ENCODE results near the gene ACOT9.

DNA sequence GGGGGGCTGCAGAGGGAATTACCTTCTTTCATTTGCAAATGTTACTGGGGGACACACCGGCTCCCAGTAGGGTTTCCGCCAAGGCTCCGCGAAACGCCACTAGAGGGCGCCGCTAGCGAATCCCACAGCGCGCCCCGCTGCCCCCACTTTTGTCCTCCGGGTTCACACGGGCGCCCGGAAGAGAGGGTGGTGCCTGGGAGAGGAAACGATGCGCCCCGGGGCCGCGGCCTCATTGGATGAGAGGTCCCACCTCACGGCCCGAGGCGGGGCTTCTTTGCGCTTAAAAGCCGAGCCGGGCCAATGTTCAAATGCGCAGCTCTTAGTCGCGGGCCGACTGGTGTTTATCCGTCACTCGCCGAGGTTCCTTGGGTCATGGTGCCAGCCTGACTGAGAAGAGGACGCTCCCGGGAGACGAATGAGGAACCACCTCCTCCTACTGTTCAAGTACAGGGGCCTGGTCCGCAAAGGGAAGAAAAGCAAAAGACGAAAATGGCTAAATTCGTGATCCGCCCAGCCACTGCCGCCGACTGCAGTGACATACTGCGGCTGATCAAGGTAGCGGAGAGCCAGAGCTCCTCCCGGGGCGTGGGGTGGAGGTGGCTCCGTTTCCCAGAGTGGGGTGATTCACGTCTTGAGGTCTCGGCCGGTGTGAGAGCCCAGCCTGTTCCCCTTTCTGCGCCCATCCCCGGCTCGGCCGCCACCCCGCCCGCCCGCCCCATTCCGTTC, 40.0 kb upstream of the ACOT9 start, which contains the start of gene SAT1:
- TF ChIP-seq, protein P1, sequence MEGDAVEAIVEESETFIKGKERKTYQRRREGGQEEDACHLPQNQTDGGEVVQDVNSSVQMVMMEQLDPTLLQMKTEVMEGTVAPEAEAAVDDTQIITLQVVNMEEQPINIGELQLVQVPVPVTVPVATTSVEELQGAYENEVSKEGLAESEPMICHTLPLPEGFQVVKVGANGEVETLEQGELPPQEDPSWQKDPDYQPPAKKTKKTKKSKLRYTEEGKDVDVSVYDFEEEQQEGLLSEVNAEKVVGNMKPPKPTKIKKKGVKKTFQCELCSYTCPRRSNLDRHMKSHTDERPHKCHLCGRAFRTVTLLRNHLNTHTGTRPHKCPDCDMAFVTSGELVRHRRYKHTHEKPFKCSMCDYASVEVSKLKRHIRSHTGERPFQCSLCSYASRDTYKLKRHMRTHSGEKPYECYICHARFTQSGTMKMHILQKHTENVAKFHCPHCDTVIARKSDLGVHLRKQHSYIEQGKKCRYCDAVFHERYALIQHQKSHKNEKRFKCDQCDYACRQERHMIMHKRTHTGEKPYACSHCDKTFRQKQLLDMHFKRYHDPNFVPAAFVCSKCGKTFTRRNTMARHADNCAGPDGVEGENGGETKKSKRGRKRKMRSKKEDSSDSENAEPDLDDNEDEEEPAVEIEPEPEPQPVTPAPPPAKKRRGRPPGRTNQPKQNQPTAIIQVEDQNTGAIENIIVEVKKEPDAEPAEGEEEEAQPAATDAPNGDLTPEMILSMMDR (IDR thresholded peaks at IDR 0.05; ENCODE audit: poor library complexity): peak; percentile 96
- TF ChIP-seq EZH2 (IDR thresholded peaks at IDR 0.05; ENCODE audit: borderline replicate concordance) (no peak), EZH2phosphoT487 (IDR thresholded peaks at IDR 0.05; ENCODE audit: low read depth, severe bottlenecking, unreplicated experiment) (no peak)
